NCI-H460 (cell line): ENCODE results near the gene ST3GAL3. TPM values are rescaled to one million over a fixed set of nuclear protein-coding genes. Genes with fewer than 3 reads are reported as not detected.
A peak's percentile ranks its signal among the peaks of the same experiment; 100 is the strongest.

Experiments used
- DNase-seq: peaks from one replicate; pipeline ENCODE4 v3.0.0-alpha.2; 2016; ENCODE audit warnings: low read depth; ENCODE audit errors: extremely low read depth
- total RNA-seq: library from RNA; depleted of rRNA; stranded (reverse); fragments of >200 nt; shearing (Covaris generic); gene quantifications from 2 replicates; pipeline ENCODE4 v1.2.3, GENCODE V29; 2014

Gene ST3GAL3
- total RNA-seq, 1 experiment from 2014 or later: 12.6 TPM

DNA sequence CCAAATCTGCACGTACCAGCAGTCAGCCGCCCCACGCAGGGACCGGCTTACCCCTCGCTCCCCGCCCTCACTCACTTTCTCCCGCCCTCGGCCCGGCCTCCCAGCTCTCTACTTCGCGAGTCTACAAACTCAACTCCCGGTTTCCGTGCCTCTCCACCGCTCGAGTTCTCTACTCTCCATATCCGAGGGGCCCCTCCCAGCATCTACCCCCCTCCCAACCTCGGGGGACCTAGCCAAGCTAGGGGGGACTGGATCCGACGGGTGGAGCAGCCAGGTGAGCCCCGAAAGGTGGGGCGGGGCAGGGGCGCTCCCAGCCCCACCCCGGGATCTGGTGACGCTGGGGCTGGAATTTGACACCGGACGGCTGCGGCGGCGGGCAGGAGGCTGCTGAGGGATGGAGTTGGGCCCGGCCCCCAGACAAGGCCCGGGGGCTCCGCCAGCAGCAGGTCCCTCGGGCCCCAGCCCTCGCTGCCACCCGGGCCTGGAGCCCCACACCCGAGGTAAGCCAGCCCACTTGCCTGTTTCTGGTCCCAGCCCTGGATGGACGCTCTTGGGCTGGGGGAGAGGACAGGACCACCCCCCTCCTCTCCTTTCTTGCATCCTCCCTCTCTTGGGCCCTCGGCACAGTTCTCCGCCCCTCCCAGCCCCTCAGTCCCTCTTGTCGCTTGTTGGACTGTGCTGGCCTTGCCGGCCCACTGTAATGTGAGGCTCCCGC lies 226.2 kb downstream of the ST3GAL3 start, which contains the start of gene ARTN:
ARTN (plus strand) TSS at position 416 of the 715 bp plus-strand sequence. CDS start 1,856 bp downstream, outside the sequence.
- no peak for DNase-seq

DNA sequence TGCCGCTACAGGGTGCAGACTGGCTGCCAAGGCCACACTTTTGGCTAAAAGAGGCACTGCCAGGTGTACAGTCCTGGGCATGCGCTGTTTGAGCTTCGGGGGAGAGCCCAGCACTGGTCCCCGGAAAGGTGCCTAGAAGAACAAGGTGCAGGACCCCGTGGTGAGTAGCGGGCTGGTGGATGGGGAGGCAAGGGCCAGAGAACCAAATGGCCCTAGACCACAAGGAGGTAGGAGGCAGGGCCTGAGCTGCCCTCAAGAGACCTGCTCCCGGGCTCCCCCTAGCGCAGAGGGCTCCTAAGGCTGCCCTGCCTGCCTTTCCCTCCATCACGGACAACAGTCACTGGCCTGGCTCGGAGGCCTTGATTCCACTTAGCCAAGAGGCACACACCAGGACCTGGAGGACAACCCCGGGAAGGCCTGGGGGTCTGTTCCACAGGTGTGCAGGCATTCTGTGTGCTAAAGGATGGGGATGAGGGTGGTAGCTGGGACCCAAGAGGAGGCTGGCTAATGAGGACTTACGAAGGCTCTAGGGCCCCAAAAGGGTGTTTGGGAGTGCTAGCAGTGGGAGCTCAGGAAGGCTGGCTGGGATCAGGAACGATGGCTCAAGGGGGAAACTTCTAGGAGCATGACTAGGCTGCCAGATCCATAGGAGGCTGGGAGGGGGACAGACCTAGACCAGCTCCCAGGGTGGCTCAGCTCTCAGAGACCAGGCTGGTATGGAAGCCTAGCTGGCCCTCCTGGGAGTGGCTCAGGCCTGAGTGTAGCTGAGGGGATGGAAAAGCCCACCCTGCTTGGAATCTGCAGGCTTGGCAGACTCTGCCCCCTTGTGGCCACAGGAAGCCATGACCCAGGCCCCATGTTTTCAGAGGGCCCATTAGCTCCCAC lies 227.0 kb downstream of the ST3GAL3 start:
- DNase-seq: peak; percentile 62

- no peak for DNase-seq
Measured at GRCh38 chr1:43934986-43935324, 227.6 kb downstream of the ST3GAL3 start.

- no peak for DNase-seq
Measured at GRCh38 chr1:43935711-43936427, 228.5 kb downstream of the ST3GAL3 start.

DNA sequence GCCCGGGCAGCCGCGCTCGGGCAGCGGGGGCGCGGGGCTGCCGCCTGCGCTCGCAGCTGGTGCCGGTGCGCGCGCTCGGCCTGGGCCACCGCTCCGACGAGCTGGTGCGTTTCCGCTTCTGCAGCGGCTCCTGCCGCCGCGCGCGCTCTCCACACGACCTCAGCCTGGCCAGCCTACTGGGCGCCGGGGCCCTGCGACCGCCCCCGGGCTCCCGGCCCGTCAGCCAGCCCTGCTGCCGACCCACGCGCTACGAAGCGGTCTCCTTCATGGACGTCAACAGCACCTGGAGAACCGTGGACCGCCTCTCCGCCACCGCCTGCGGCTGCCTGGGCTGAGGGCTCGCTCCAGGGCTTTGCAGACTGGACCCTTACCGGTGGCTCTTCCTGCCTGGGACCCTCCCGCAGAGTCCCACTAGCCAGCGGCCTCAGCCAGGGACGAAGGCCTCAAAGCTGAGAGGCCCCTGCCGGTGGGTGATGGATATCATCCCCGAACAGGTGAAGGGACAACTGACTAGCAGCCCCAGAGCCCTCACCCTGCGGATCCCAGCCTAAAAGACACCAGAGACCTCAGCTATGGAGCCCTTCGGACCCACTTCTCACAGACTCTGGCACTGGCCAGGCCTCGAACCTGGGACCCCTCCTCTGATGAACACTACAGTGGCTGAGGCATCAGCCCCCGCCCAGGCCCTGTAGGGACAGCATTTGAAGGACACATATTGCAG lies 229.3 kb downstream of the ST3GAL3 start:
- DNase-seq: no peak

GRCh38 chr1:43937179-43937865 lies 230.0 kb downstream of the ST3GAL3 start:
- no peak for DNase-seq

GRCh38 chr1:43938383-43938782 lies 231.0 kb downstream of the ST3GAL3 start:
- no peak for DNase-seq

GRCh38 chr1:43938892-43939587 lies 231.7 kb downstream of the ST3GAL3 start:
- no peak for DNase-seq

- no peak for DNase-seq
Measured at GRCh38 chr1:43942411-43942810, 235.1 kb downstream of the ST3GAL3 start.

- DNase-seq: no peak
Measured at GRCh38 chr1:43944860-43945259, 237.5 kb downstream of the ST3GAL3 start.

DNA sequence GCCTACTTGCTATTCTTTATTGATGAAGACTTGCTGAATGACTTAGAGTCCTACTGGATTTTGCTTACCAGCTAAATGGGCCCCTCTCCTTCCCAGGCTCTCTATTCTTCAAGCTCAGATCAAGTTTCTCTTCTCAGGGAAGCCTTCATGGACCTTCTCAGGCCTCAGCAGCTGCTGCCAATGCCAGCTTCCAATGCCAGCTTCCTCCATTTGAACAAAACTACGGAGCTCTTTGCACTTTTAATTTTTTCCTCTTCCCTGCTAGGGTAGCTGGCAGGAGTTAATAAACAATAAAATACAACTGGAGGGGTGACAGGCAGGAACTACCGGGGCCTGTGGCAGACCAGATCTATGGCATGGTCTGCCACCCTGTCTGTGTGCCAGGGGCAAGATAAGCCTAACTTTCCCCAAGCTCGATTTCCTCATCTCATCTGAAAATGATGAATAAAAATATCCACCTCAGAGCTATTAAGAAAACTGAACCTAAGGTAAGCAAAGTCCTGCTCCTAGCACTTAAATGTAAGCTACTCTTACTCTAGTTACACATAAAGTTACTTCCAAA lies 238.4 kb downstream of the ST3GAL3 start:
- DNase-seq: no peak

GRCh38 chr1:43946236-43947060 lies 239.1 kb downstream of the ST3GAL3 start, which contains the start of gene IPO13:
IPO13 (plus strand) TSS chr1:43946950; CDS start chr1:43947601, 651 bp downstream.
- peak; percentile 91 for DNase-seq

- DNase-seq: no peak
Measured at GRCh38 chr1:43947061-43947873, 239.9 kb downstream of the ST3GAL3 start.

DNA sequence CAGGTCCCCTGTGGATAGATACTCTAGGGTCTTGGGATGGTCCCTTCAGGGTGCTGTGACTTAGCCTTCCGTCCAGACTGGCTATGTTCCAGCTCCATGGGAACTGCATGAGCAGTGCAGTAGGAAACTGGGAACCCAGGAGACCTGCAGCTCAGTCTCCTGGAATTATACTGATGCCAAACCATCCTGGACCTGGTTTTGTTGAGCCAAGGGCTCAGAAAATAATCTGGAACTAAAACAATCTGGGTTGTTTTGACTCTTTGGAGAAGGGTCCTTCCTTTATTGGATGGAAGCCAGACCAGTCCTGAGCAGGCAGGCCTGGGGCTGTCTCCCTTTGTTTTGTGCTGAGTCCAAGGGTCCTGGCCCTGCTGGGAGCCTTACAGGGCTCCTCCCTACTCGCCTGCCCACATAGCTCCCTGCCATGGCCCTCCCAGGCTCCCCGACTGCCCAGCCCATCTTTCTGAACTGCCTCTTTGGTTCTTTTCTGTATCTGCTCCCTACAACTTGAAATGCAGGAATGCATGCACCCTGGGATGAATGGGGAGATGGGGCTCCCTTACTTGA lies 240.6 kb downstream of the ST3GAL3 start:
- DNase-seq: no peak

- DNase-seq: no peak
Measured at GRCh38 chr1:43949678-43950077, 242.3 kb downstream of the ST3GAL3 start.

GRCh38 chr1:43951021-43951985 lies 244.0 kb downstream of the ST3GAL3 start:
- DNase-seq: no peak
